Testis (tissue), 3 donors: ENCODE measurements around the gene FOXN1. TPM values are rescaled to one million over a fixed set of nuclear protein-coding genes. Genes with fewer than 3 reads are reported as not detected.

ENCODE experiments used
- DNase-seq: peaks from one replicate; pipeline ENCODE4 v3.0.0-alpha.2; 2019
- H3K27ac ChIP-seq, 2 donors: fragments of 200-600 bp; sonication (generic); one replicate each; pipeline ENCODE4 v1.5.1; 2019
- H3K27me3 ChIP-seq: fragments of 200-600 bp; sonication (generic); one replicate; pipeline ENCODE4 v1.5.1; 2019
- H3K36me3 ChIP-seq: fragments of 200-600 bp; sonication (generic); one replicate; pipeline ENCODE4 v1.5.1; 2017; ENCODE audit warnings: low read depth; ENCODE audit errors: missing control alignments
- H3K4me1 ChIP-seq: fragments of 200-600 bp; sonication (generic); one replicate; pipeline ENCODE4 v1.5.1; 2019
- H3K4me3 ChIP-seq, 2 donors: fragments of 200-600 bp; sonication (generic); one replicate each; pipeline ENCODE4 v1.5.1; 2017 to 2019
- H3K9me3 ChIP-seq: fragments of 200-600 bp; sonication (generic); one replicate; pipeline ENCODE4 v1.5.1; 2017
- POLR2A ChIP-seq: fragments of 450-650 bp; IDR thresholded peaks from one replicate; pipeline ENCODE4 v1.6.1; 2017; ENCODE audit warnings: antibody characterized with exemption, mild to moderate bottlenecking, moderate library complexity
- WGBS, 2 donors: methylation state at CpG; one replicate each; pipeline ENCODE4 v1.1.5; 2018; 5-methylcytosine and 5-hydroxymethylcytosine counted together
- intact Hi-C: fragments of 100-400 bp; cut with DNase I; formaldehyde crosslinking; loops from one replicate; pipeline ENCODE4 v1.15.1; 2023; ENCODE audit warnings: low total_unique reads
- polyA plus RNA-seq: library from polyadenylated mRNA; stranded (reverse); fragments of 350-450 nt; fragmentation: Illumina TruSeq; extraction: RNeasy Lipid Tissue Mini Kit (QIAGEN cat#74804); gene quantifications from one replicate; pipeline ENCODE4 v1.2.3, GENCODE V29; 2014; ENCODE audit warnings: low read depth, low replicate concordance; ENCODE audit not compliant: insufficient read depth
- total RNA-seq, 2 donors: library from RNA; depleted of rRNA; stranded (reverse); fragments of >200 nt; gene quantifications; one replicate each; pipeline ENCODE4 v1.2.3, GENCODE V29; 2016
- TF ChIP-seq, protein P1 (sequence below), 3 experiments: fragments of 450-650 bp in 2 of 3; fragments of 200-600 bp in 1 of 3; sonication (generic) in 1 of 3; IDR thresholded peaks; one replicate each; pipeline ENCODE4 v1.5.1; 2016 to 2019; ENCODE audit warnings: antibody characterized with exemption in 3 of 3, mild to moderate bottlenecking in 2 of 3, moderate library complexity in 1 of 3

Gene FOXN1
- total and polyA plus RNA-seq, 3 donors from 2014 or later, result 0.24 to 0.69 (median 0.50) TPM

DNA sequence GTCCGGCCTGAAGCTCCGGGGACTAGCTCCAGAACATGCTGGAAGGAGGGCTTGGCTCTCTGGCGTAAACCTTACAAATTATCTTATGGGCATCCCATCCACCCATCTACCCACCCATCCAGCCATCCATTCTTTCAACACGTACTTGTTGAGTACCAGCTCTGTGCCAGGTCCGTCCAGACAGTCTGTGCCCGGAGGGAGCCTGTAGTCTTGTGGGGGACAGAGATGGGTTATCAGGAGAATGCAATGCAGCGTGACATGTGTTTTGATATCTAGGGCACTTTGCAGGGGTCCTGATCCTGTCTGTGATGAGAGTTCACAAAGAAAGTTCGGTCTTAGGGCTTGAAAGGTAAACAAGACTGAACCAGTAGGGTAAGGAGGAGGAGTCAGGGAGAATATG lies 36.8 kb upstream of the FOXN1 start:
- no peaks in the 10 kb centered on the region for H3K9me3 ChIP-seq
- 79 to 94% methylated on average over 8 of the region's 8 CpGs for WGBS, 2 donors
- no peaks in the 10 kb centered on the region for H3K4me1 ChIP-seq
- TF ChIP-seq POLR2A, result no peak
- TF ChIP-seq, protein P1, sequence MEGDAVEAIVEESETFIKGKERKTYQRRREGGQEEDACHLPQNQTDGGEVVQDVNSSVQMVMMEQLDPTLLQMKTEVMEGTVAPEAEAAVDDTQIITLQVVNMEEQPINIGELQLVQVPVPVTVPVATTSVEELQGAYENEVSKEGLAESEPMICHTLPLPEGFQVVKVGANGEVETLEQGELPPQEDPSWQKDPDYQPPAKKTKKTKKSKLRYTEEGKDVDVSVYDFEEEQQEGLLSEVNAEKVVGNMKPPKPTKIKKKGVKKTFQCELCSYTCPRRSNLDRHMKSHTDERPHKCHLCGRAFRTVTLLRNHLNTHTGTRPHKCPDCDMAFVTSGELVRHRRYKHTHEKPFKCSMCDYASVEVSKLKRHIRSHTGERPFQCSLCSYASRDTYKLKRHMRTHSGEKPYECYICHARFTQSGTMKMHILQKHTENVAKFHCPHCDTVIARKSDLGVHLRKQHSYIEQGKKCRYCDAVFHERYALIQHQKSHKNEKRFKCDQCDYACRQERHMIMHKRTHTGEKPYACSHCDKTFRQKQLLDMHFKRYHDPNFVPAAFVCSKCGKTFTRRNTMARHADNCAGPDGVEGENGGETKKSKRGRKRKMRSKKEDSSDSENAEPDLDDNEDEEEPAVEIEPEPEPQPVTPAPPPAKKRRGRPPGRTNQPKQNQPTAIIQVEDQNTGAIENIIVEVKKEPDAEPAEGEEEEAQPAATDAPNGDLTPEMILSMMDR (IDR thresholded peaks at IDR 0.05), result no peak
- no peak overlapping the region for H3K4me3 ChIP-seq
- intact Hi-C loops, result no loop called here
- DNase-seq, result no peak
- H3K27ac ChIP-seq, result no peak overlapping the region
- no peaks in the 10 kb centered on the region for H3K36me3 ChIP-seq
- H3K27me3 ChIP-seq, result no peaks in the 10 kb centered on the region

DNA sequence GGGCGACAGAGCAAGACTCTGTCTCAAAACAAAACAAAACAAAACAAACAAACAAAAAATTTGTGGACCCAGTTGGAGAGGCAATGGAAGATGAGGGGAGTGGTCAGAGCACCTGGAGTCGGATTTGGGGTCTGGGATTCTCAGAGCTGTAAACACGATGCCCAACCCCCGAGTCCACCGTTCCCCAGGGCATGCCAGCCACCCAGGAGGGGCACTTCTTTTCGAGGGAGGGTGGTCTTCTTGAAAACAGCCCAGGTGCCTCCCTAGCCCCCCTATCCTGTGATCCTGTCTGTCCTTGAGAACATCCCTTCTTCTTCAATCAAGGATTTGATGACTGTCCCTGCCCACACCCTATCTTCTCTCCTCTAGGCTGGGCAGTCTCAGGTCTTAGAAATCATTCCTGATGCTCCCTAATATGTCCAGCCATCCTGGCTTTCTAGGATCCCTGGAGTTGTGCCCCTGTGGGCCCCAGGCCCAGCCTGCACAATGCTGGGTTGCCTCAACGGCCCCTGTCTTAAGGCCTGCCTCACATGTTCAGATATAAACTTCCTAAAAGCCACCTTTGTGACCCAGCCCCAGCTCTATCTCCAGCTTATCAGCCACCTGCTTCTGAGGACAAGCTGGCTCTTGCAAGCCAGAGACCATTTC lies 35.8 kb upstream of the FOXN1 start:
- TF ChIP-seq, protein P1 (IDR thresholded peaks at IDR 0.05), result no peak
- no peak for TF ChIP-seq POLR2A
- WGBS, 2 donors, result 79 to 90% methylated on average over 7 of the region's 7 CpGs
- H3K9me3 ChIP-seq, result no peaks in the 10 kb centered on the region
- H3K4me1 ChIP-seq, result no peaks in the 10 kb centered on the region
- H3K27ac ChIP-seq, result no peak overlapping the region
- no peak for DNase-seq
- H3K27me3 ChIP-seq, result no peaks in the 10 kb centered on the region
- intact Hi-C loops, result no loop called here
- H3K36me3 ChIP-seq, result no peaks in the 10 kb centered on the region
- no peak overlapping the region for H3K4me3 ChIP-seq

DNA sequence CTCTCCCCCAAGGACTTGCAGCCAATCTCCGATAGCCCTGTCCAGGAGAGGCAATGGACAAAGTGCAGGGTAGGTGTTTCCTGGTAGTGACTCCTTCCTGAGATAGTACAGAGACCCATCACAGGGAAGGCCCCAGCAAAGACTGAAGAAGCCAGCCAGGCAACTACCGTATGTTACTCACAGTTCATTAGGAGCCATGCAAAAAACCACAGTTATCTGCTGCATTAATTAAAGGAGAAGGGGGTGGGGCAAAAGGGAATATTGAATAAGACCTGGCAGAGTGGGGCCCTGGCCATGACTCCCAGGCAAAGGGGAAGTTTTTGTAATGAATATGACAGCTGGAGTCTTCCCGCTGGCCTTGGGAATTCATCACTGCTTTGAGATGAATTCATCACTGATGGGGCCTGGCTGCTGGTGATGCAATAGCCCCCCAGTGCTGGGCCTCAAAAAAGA lies 35.2 kb upstream of the FOXN1 start:
- Histone ChIP-seq H3K27ac (no peak overlapping the region), H3K4me3 (no peak overlapping the region), H3K36me3 (no peaks in the 10 kb centered on the region), H3K9me3 (no peaks in the 10 kb centered on the region), H3K4me1 (no peaks in the 10 kb centered on the region), H3K27me3 (no peaks in the 10 kb centered on the region)
- 66 to 77% methylated on average over 3 of the region's 3 CpGs for WGBS, 2 donors
- TF ChIP-seq, protein P1 (IDR thresholded peaks at IDR 0.05), result no peak
- TF ChIP-seq POLR2A, result no peak
- DNase-seq, result no peak
- intact Hi-C loops, result no loop called here

DNA sequence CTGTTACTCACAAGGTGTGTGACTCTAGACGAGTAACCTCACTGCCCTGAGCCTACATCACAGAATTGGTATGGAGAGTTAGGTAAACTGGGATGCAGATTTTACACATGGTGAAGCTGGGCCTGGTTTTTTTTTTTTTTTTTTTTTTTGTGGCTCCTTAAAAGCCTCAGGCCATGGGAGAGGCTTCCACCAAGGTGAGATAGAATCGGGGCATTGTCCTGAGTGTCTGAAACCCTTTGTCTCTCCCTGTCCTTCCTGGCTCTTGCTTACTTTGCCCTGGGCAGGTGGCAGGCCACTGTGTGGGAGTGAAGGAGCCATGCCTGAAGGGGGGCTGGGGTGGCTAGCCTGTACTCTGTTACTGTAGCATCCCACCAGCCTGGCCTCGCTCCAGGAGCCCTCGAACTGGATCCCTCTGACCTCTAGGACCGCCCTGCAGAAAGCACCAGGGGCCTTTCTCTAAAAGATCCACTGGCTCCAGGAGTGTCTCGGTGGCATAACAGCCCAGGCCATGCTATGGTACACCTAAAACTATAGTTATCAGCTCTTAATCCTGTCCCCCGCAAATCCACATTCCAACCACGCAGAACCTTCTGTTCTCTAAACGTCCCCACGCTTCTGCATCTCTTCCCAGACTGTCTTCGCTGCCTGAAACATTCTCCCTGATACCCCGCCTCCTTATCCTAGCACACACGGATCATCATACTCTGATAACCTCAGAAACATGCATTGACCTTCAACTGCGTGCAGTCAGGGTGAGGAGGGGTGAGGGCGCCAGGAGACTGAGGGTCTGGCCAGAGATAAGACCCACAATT lies 34.4 kb upstream of the FOXN1 start:
- Histone ChIP-seq H3K36me3 (no peaks in the 10 kb centered on the region), H3K4me1 (no peaks in the 10 kb centered on the region), H3K27ac (no peak overlapping the region), H3K9me3 (no peaks in the 10 kb centered on the region), H3K27me3 (no peaks in the 10 kb centered on the region), H3K4me3 (no peak overlapping the region)
- DNase-seq, result no peak
- TF ChIP-seq, protein P1 (IDR thresholded peaks at IDR 0.05), result no peak
- no peak for TF ChIP-seq POLR2A
- intact Hi-C loops, result no loop called here
- WGBS, 2 donors, result 48 to 56% methylated on average over 12 to 15 of the region's 15 CpGs
